NCI-H1694 (cell line): ENCODE measurements around the gene SEPTIN7.

Experiments used
- DNase-seq: peaks from one replicate; lab custom pipeline; 2025; lab: John Stamatoyannopoulos, UW

Gene SEPTIN7

GRCh38 chr7:35839860-35840854, 39.3 kb downstream of the SEPTIN7 start:
- DNase-seq, result no peak

GRCh38 chr7:35846816-35847412, 46.1 kb downstream of the SEPTIN7 start:
- DNase-seq, result no peak

GRCh38 chr7:35848725-35849124, 47.9 kb downstream of the SEPTIN7 start:
- DNase-seq, result no peak

GRCh38 chr7:35849158-35849831, 48.4 kb downstream of the SEPTIN7 start:
- DNase-seq, result no peak

GRCh38 chr7:35849954-35850353, 49.1 kb downstream of the SEPTIN7 start:
- no peak for DNase-seq
